ENCODE measurements around the gene CDC25A.

CDC25A gene

DNA sequence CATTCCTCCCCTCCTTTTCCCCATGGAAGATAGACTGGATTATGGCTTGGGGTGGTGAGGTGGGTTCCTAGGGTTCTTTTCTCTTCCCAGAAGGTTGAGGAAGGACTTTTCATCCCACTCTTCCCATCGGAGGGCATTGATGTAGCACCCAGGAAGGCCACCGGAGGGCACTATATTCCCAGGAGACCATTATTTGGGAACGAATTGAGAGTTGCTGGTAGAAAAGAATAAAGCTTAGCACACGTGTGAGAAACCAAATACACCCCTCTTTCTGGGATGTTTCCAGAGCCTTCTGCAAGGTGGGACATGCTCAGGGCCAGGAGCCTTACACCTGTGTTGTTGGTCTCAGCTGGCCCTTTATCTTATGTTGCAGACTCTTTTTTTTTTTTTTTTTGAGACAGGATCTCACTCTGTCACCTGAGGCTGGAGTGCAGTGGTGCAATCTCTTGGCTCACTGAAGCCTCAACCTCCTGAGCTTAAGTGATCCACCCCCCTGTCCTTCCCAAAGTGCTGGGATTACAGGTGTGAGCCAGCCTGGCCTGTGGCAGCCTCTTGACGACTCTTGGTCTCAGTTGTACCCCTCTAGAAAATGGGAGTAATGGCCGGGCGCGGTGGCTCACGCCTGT, 6.3 kb upstream of the CDC25A start:
- DNase-seq (ENCODE audit: low spot score) = peak; percentile 81

DNA sequence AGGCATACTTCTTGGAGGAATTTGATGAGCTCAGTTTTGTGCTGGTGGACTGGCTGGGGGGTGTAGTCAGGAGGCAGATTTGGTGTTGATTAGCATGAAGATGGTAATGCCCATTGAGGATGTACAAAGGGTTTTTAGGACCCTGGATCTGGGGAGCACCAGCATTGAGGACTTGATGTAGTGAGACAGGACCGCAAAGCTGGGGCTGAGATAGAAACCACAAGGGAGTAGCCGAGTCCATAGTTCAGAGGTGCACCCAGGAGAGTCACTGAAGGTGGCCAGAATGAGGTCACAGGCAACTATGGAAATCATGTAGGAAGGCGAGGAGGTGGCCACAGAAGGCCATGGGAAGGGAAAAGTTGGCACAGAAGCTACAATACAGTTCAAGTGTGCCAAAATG, 2.7 kb upstream of the CDC25A start:
- no peak for DNase-seq (ENCODE audit: low spot score)

DNA sequence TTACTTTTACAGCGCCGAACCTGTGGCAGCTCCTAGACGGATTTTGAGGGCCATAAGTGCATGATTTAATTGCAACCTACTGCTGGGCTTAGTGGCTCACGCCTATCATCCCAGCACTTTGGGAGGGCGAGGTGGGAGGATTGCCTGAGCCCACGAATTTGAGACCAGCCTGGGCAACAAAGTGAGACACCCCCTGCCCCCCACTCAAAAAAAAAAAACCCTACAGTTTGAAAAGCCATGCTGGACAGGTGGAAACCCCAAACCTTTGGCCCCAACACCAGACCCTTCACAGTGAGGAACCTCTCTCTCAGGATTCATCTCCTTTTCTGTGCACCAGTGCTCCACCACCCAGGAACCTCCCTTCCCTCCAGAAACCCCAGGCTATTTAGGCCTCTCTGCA, 1.1 kb upstream of the CDC25A start:
- no peak for DNase-seq (ENCODE audit: low spot score)

DNA sequence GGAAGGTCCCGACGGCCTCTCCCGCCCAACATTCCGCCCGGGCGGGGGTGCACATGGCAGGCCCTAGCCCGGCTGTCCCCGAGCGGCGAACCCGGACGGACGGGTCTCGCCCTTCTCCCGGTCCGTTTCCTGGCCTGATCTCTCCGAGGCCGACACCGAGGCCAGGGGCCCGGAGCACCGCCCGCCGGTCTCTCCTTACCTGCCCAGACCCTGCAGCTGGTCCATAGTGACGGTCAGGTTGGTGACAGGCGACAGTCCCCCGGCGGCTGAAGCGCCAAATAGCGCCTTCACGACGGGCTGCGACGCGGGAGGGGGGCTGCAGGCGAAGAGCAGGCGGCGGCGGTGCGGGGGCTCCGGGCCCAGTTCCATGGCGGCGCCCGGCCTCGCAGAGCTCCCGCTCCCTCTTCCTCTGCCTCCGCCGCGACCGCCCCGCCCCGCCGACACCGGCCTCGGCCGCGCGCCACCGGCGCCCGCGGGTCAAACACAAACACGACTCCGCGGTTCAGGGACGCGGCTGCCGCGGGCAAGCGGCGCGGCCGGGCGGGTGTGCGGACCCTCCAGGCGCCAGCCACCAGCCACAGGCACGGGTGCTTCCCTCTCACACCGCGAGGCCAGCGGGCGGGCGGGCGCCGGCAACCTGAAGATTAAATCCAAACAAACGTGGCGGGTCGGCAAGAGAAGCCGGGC, 495 bp downstream of the CDC25A start:
- peak; percentile 32 for DNase-seq (ENCODE audit: low spot score)

DNA sequence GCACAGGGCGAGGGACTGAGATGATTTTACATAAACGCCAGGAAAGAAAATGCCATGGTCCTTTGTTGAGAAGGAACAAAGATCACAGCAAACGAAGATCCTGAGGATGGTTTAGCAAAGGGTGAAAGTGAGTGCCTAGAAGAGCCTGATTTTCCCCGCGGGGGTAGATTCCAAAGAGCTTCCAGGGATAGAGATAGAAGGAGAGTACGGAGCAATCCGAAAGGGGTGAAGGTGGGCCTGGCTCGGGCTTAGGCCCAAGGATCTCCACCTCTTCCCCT, 977 bp downstream of the CDC25A start:
- DNase-seq (ENCODE audit: low spot score) = no peak

DNA sequence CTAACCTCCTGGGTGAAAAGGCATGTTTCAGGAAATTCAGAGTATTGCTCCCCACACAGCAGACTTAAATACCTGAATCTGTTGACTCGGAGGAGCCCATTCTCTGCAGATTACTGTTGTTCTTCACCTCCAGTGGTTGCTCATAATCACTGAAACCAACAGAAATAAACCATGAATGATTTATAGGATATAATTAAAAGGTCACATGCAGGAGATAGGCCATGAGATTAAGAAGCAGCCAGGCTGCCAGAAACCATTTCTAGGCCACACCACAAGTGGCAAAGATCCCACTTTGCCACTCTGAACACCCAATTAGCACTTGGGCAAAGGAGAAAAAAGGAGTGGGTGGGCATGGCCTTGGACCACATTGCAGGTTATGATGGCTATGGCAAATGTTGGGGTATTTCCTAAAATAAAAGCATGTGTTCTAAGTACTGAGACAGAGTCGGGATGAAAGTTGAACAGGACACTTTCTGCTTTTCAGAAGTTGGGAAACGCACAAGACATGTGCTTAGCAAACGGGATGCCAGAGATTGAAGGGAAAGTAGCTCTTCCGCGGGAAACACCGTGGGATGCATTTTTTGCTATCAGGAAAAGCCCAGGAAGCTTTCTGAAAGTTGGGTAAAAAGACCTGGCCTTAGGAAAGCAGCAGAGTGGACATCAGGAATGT, 1.5 kb downstream of the CDC25A start:
- DNase-seq (ENCODE audit: low spot score) = no peak

DNA sequence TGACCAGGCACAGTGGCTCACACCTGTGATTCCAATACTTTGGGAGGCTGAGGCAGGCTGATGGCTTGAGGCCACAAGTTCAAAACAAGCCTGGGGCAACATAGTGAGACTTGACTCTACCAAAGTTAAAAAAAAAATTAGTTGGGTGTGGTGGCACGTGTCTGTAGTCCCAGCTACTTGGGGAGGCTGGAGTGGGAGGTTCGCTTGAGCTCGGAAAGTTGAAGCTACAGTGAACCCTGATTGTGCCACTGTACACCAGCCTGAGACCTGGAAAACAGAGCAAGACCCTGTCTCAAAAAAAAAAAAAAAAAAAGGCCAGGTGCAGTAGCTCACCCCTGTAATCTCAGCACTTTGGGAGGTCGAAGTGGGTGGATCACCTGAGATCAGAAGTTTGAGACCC, 3.1 kb downstream of the CDC25A start:
- DNase-seq (ENCODE audit: low spot score) = no peak

DNA sequence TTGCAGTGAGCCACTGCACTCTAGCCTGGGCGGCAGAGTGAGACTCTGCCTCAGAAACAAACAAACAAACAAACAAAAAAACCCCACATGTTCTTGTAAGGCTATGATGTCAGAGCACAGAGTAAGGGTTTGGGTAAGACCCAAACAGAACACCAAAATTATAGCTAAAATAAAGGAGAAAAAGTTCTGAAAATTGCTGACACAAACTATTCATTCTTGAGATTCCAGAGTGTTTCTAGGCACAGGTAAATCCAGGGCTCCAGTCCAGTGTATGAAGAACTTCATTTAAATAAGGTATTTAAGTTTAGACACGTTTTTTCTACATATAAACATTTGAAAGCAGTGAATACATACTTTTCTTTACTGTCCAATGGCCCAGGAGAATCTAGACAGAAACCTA, 3.9 kb downstream of the CDC25A start:
- DNase-seq (ENCODE audit: low spot score) = no peak

DNA sequence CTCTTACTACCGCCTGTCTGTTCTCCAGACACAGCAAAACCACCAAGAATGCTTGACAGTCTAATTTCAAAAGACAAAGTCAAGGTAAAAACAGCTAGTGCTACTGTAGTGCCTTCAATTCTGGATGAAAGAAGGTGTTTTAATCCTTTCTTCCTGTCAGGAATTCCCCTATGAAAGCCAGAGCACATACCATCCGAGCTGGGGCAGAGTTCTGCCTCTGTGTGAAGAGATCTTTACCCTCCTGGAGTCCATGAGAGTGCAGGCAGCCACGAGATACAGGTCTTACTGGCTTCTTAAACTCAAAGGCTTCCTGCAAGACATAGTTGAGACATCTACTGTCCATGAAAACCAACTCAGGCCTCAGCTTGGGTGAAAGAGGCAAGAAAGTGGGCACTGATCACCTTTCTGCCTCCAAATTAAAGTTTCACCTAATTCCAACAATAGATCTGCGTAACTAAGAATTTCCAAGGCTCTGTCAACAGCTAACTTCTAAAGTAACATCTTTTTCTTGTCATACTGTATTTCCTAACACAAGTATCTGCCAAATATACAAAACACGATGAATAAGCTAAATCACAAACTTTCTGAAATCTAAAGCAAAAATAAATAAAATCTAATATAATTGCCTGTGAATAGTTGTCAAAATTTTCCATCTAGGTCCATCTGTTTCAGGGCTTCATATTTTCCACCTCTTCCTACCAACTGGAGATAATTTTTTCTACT, 7.5 kb downstream of the CDC25A start:
- no peak for DNase-seq (ENCODE audit: low spot score)

DNA sequence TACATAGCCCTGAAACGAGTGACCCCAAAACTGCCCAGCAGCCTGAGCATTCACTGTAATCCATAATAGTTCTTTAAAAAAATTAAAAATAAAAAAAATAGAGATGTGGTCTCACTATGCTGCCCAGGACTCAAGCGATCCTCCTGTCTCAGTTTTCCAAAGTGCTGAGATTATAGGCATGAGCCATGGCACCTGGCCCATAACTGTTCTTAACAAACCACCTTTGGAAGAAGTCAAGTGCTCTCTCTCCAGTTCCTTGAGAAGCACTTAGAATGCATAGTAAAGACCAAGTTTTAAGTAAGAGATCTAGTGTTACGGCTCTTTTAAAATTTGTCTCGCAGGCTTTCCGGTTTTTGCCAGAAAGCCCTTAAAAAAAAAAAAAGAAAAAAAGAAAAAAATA, 8.2 kb downstream of the CDC25A start:
- DNase-seq (ENCODE audit: low spot score) = no peak

DNA sequence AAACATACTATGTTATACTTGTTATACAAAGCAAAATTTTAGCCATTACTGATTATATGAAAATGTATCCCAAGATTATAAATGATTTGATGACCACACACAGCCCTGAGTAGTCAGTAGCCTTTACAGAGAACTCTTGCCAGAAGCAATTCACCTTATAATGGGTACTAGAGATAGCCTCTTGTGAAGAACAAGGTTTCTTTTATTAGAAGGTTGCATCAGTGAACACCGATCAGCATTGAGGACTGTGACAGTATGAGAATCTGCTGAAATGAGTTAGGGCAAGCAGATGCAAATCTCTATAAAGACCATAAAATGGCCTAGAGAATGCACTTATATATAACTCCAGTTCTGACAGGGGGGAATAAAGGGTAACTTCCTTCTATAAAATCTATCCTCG, 10.1 kb downstream of the CDC25A start:
- no peak for DNase-seq (ENCODE audit: low spot score)

DNA sequence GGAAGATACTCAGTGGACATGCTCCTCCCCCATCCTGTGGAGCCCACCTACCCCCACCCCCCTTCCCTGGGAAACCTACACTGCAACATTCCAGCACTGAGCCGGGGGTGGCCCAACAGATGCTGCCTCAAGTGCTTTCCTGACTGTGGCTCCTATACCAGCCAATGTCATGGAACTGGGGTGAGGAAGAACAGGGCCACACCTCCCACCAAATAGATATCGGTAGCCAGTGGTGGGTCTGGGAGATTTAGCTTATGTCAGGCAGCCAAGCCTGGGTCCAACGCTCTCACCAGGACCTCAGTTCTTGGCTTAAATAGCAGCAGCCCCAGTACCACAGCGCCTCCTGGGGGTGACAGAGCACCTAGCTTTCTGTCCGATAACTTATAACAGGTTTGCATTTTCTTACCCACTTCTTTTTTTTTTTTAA, 30.3 kb downstream of the CDC25A start:
- DNase-seq (ENCODE audit: low spot score) = peak; percentile 72

DNA sequence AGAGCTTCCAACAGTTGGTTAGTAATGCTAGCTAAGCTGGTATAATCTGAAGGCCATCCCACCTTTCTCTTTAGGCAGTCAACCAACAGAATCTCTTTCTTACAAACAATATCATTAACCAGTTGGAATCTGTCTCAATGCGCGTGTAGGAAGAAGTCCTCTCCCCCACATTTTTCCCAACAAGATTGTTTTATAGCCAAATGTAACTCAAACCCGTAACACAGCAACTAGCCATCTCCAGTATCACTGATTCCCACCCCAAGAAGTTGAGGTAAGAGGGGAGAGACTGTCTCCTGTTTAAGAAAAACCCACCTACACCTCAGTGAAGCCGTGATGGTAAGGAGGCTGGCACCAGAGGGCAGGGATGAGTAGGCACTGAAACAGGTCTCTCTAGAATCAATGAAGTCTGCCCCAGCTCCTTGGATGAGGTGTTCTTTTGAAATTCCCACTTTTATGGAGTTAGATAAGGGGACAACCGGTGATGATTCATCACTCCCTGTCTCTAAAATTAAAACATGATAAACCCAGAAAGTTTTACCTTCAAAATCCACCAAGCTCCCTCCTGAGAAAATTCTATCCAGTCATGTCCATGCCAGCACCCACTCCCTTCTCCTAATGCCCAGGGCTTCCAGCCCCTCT, 30.9 kb downstream of the CDC25A start:
- DNase-seq (ENCODE audit: low spot score) = no peak

DNA sequence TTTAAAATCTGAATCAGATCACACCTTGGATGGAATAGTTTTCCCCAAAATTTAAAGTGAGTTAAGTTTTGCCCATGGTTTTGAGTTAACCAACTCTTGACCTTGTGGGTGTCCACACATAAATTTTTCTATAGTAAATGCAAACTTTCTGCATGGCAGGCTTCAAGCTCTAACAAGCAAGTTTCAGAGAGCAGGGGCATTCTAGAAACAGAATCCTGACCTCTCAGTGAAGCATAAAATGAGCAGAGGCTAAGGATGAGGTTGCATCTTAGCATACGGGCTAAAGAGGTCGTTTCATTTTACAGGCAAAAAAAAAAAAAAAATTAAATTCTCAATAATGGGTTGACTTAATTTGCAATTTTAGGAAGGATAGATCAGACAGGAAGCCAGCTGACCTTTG, 32.1 kb downstream of the CDC25A start:
- DNase-seq (ENCODE audit: low spot score) = no peak

DNA sequence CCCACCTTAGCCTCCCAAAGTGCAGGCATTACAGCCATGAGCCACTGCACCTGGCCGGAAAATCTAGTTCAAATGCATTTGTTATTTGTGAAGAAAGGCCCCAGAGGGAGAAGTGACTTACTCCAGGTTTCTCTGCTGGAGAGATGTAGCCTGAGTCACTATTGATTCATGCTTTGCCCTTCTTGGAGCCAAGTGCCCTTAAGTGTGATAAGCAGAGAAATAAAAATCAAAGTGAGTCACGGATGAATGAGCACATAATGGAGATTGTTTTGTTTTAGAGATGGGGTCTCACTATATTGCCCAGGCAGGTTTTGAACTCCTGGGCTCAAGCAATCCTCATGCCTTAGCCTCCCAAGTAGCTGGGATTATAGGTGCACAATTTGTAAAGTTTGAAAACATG, 33.1 kb downstream of the CDC25A start:
- DNase-seq (ENCODE audit: low spot score) = peak; percentile 67

DNA sequence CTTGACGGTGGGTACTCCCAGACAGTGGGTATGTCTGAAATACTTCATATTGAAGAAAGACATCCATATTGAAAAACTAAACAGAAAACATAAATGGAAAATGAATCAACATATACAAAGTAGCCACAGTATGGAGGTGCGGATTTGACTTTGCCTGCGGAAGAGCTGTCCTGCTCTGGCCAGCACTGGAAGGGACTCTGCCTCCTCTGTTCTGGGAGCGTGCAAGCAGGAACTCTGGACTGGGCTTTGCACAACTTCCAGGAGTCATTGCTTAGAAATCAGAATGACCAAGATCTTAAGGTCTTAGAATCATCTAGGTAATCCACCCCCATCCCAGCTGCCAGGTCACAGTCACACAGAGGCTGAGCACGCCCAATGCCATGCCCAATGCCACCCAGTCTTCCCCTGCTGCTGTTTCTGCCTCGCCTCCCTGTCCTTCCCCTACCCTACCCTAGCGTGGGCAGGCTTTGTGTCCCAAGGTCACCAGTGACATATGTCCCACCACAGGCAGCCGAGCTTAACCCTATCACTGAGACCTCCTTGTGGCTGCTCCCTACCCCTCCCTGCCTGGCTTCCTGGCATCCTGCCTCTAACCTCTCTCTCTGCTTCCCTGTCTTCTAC, 36.3 kb downstream of the CDC25A start:
- no peak for DNase-seq (ENCODE audit: low spot score)

DNA sequence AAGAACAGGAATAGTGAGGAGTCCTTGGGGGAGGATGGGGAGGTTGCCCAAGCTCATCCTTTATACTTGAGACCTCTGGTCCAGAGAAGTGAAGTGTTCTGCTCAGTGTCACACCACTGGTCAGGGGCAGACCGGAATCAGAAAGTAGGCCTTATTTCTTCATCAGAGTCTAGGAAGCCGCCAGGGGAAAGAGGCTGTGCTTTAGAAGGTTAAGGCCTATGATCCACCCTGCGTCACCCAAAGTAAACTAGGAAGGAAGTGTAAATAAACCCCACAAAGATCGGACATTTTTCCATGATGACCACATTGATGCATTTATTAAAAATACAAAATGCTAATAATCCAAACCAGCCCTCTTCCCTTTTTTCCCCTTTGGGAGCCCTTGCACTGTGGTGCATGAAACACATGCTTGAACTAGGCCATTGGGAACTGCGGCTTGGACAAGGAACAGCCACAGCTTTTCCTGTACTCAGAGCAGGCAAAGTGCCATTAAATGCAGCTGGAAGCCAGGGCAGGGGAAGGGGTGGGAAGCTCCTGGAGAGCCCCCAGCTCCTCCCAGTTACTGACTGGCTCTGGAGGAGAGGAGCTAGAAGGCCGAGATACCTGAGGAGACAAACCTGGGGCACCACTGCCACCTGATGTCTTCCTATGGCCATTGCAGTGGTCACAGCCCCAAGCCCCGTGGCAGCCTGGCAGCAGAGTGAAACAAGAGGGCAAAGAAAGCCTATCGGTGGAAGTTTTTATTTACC, 37.0 kb downstream of the CDC25A start:
- peak; percentile 81 for DNase-seq (ENCODE audit: low spot score)

DNA sequence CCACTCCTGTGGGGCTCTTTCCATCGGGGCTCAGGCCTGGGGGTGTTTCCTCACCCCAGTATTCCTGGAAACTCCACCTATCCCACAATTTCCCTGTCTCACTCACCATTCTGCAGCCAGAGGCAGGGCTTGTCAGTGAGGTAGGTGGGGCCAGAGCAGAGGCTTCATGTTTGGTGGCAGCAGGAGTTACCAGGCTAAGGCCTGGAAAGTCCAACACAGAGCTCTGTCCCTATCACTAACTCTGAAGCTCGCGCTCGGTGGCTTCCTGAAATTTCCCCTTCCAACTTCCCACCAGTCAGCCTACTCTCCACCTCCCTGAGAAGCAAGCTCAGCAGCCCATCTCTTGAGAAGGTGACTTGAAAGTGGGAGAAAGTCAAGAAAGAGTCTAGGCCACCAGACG, 44.2 kb downstream of the CDC25A start:
- no peak for DNase-seq (ENCODE audit: low spot score)

DNA sequence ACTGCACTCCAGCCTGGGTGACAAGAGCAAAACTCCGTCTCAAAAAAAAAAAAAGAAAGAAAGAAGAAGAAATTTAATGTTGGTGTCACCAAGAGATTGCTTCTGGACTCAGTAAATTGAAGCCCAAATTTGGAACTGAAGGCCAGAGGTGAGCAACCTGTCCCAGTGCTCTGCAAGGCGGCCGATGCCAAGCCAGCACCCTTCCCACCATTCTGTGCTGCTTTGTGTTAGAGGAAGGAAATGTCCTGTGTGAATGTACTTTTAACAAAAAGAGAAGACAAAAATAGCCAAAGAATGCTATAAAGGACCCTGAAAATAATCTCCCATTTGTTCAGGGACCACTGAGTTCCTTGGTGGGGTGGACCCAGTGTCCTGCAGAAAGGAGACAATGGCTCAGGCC, 44.6 kb downstream of the CDC25A start:
- DNase-seq (ENCODE audit: low spot score) = no peak

DNA sequence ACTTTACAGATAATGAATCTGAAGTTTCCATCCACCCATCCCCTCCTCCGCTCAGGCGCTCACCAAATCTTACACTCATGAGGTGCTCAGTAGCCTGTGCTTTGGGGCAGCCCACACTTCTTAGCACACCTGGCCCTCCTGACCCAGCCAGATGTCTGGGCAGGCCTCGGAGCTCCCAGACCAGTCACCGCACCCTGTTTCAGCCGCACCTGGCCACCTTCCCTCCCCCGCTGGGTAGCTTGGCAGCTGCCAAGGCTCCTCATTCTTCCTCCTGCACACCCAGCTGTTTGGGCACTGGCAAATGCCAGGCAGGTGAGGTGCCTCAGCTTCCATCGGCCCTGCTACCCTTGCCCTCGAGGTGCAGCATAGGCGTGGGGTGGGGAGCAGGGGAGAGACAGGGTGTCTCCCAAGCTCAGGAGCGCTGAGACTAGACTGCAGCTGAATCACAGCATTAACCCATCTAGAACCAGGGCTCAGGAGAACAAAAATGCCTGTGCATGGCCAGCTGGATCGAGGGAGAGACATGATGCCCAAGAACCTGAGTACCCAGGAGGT, 45.8 kb downstream of the CDC25A start:
- DNase-seq (ENCODE audit: low spot score) = no peak

DNA sequence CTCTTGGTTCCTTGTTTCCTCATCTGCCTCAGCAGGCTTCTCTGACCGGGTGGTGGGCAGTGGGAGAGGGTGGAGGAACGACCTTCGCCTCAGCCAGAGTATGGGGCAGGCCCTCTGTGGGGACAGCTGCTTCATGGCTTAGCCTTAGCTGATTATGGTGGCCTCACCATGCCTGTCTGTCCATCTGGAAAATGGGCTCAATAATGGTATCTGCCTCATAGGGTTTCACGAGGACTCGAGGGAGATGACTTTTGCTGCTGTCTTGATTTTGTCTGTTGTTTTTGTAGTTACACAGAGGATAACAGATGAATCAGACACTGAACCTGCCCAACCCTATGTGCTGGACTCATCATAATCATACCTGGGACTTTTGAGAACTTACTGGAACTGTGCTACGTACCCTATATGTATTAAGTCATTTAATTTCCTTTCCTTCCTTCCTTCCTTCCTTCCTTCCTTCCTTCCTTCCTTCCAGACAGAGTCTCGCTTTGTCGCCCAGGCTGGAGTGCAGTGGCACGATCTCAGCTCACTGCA, 46.5 kb downstream of the CDC25A start:
- DNase-seq (ENCODE audit: low spot score) = no peak
